ENCODE data around the gene MAU2. TPM values are rescaled to one million over a fixed set of nuclear protein-coding genes. Genes with fewer than 3 reads are reported as not detected.

The MAU2 gene
- total and polyA plus RNA-seq, 2 of the 13 experiments (the other 11 are each of a cell fraction or from before 2014, with no cell fraction given), result 16.8 to 33.8 TPM

- no peak for TF ChIP-seq CHD4 (IDR thresholded peaks at IDR 0.05; ENCODE audit: borderline replicate concordance, low read length)
- no peak for TF ChIP-seq PCBP2 (optimal IDR thresholded peaks at IDR 0.05; ENCODE audit: low read depth, low read length, poor library complexity, severe bottlenecking)
- no peak for TF ChIP-seq ZNF790 (CRISPR knock-in tag; IDR thresholded peaks at IDR 0.05; ENCODE audit: borderline replicate concordance)
- no peak for TF ChIP-seq ZNF576 (CRISPR knock-in tag; IDR thresholded peaks at IDR 0.05)
- TF ChIP-seq TEF (CRISPR knock-in tag; IDR thresholded peaks at IDR 0.05), result no peak
- no peak for TF ChIP-seq ATF6 (CRISPR knock-in tag; conservative IDR thresholded peaks at IDR 0.05)
- no peak for TF ChIP-seq ZFAT (CRISPR knock-in tag; conservative IDR thresholded peaks at IDR 0.05)
- no peak for TF ChIP-seq PPARG (CRISPR knock-in tag; conservative IDR thresholded peaks at IDR 0.05)
- TF ChIP-seq CENPT (CRISPR knock-in tag; IDR thresholded peaks at IDR 0.05; ENCODE audit: low read depth), result no peak
- no peak for TF ChIP-seq GFI1 (CRISPR knock-in tag; IDR thresholded peaks at IDR 0.05; ENCODE audit: borderline replicate concordance)
- TF ChIP-seq CENPBD1 (CRISPR knock-in tag; IDR thresholded peaks at IDR 0.05; ENCODE audit: borderline replicate concordance, low read depth), result no peak
- TF ChIP-seq ZNF30 (CRISPR knock-in tag; IDR thresholded peaks at IDR 0.05), result no peak
- peak; percentile 47; the same call in 1 of the 2 replicates for TF ChIP-seq DMAP1 (CRISPR knock-in tag; IDR thresholded peaks at IDR 0.05)
- TF ChIP-seq ZNF362 (CRISPR knock-in tag; IDR thresholded peaks at IDR 0.05; ENCODE audit: borderline replicate concordance), result 0 out of 2 replicates have a peak, but pooled peaks have one; percentile 22
- TF ChIP-seq RBFOX2 (IDR thresholded peaks at IDR 0.05; ENCODE audit: low read depth, low read length), result no peak
- no peak for TF ChIP-seq MIER2 (CRISPR knock-in tag; IDR thresholded peaks at IDR 0.05)
- TF ChIP-seq ZNF460 (CRISPR knock-in tag; IDR thresholded peaks at IDR 0.05; ENCODE audit: borderline replicate concordance), result no peak
- TF ChIP-seq MED8 (CRISPR knock-in tag; IDR thresholded peaks at IDR 0.05; ENCODE audit: insufficient replicate concordance), result no peak
- TF ChIP-seq BCL6 (CRISPR knock-in tag; IDR thresholded peaks at IDR 0.05), result no peak
- no peak for TF ChIP-seq SOX6 (IDR thresholded peaks at IDR 0.05)
- TF ChIP-seq SOX6 (CRISPR knock-in tag; IDR thresholded peaks at IDR 0.05), result peak; percentile 28; the same call in 1 of the 2 replicates
- no peak for TF ChIP-seq RFX5 (IDR thresholded peaks at IDR 0.05; ENCODE audit: low read depth, low read length)
- TF ChIP-seq ZBTB42 (CRISPR knock-in tag; IDR thresholded peaks at IDR 0.05), result no peak
- peak; percentile 43 for TF ChIP-seq STAG1 (CRISPR knock-in tag; IDR thresholded peaks at IDR 0.05)
- TF ChIP-seq TFDP1 (CRISPR knock-in tag; IDR thresholded peaks at IDR 0.05; ENCODE audit: borderline replicate concordance), result peak; percentile 62; the same call in 1 of the 2 replicates
- TF ChIP-seq KLF13 (CRISPR knock-in tag; IDR thresholded peaks at IDR 0.05), result no peak
- TF ChIP-seq ZKSCAN8 (CRISPR knock-in tag; IDR thresholded peaks at IDR 0.05; ENCODE audit: borderline replicate concordance), result no peak
Observed at GRCh38 chr19:19361075-19361594, 40.5 kb downstream of the MAU2 start (continued).

All from HepG2 (cell line).